ENCODE measurements around the gene SDF2L1.
"Not testable (repeated sequence)": the region's sequence is repeated elsewhere in the genome, so short reads cannot be mapped to it uniquely, and the experiment has no call there.

The SDF2L1 gene

GRCh38 chr22:21641789-21642583 lies at the start of gene SDF2L1:
SDF2L1 (plus strand) TSS chr22:21642302; CDS start chr22:21642337, 35 bp downstream.
- peak; percentile 99 for DNase-seq (ENCODE audit: low spot score)

GRCh38 chr22:21592422-21592821 lies 49.7 kb upstream of the SDF2L1 start:
- no peak for DNase-seq (ENCODE audit: low spot score)

- DNase-seq (ENCODE audit: low spot score), result no peak
These were observed 48.5 kb upstream of the SDF2L1 start for GRCh38 chr22:21593406-21594232.

GRCh38 chr22:21594865-21595452 lies 47.1 kb upstream of the SDF2L1 start:
- DNase-seq (ENCODE audit: low spot score), result no peak

GRCh38 chr22:21596356-21597135 lies 45.6 kb upstream of the SDF2L1 start:
- not testable (repeated sequence) for DNase-seq (ENCODE audit: low spot score)

GRCh38 chr22:21598302-21598701 lies 43.8 kb upstream of the SDF2L1 start:
- no peak for DNase-seq (ENCODE audit: low spot score)

- DNase-seq (ENCODE audit: low spot score), result no peak
These were observed 42.8 kb upstream of the SDF2L1 start for GRCh38 chr22:21599053-21599893.

GRCh38 chr22:21602579-21602978 lies 39.5 kb upstream of the SDF2L1 start:
- no peak for DNase-seq (ENCODE audit: low spot score)

- DNase-seq (ENCODE audit: low spot score), result no peak
These were observed 38.1 kb upstream of the SDF2L1 start for GRCh38 chr22:21603973-21604372.

DNA sequence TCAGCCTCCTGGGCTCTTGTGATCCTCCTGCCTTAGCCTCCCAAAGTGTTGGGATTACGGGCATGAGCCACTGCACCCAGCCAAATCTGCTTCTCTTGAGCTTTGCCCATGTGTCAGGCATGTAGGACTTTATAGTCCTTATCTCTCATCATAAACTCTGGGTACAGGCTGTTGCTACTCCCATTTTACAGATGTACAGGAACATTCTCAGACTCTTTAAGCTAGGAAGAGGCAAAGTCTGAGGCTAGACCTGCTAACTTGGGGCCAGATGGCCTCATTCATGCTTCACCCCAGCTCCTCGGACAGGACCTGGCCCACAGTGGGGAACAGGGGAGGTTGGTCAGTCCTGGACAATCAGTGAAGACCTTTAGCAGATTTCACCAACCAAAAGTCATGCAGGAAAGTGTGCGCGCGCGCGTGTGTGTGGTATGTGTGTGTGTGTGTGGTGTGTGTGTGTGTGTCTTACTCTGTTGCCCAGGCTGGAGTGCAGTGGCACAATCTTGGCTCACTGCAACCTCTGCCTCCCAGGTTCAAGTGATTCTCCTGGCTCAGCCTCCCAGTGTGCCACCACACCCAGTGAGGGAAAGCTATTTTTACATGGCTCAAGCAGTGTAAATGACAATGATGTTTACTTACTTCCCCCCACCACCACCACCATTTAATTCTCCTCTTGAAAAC lies 36.1 kb upstream of the SDF2L1 start:
- no peak for DNase-seq (ENCODE audit: low spot score)

DNA sequence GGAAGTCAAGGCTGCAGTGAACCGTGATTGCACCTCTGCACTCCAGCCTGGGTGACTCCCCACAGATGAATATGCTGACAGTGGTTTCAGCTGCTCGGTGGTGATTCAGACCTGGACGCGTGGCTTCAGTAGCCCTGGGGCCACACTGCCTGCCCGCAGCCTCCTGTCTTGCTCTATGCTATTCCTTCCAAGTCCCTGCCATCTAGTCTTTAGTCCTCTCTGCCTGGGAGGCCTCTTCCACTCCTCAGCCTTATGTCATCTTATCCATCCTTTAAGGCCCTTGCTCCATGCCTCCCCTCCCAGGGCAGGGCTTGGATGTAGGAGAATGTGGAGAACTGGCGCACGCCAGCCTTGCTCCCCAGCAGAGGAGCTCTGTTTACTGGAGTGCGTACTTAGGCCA lies 35.3 kb upstream of the SDF2L1 start:
- no peak for DNase-seq (ENCODE audit: low spot score)

DNA sequence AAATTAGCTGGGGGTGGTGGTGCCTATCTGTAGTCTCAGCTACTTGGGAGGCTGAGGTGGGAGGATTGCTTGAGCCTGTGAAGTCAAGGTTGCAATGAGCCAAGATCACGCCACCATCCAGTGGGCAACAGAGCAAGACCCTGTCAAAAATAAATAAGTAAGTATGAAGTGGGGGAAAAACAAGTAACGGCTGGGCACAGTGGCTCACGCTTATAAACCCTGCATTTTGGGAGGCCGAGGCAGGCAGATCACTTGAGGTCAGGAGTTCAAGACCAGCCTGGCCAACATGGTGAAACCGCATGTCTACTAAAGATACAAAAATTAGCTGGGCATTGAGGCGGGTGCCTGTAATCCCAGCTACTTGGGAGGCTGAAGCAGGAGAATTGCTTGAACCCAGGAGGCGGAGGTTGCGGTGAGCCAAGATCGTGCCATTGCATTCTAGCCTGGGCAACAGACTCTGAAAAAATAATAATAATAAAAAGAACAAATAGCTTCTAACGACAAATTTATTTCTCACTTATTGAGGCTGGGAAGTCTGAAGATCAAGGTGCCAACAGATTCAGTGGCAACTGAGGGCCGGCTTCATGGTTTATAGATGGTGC lies 32.4 kb upstream of the SDF2L1 start:
- not testable (repeated sequence) for DNase-seq (ENCODE audit: low spot score)

- no peak for DNase-seq (ENCODE audit: low spot score)
These were observed 30.7 kb upstream of the SDF2L1 start for GRCh38 chr22:21611210-21611977.

GRCh38 chr22:21612858-21613257 lies 29.2 kb upstream of the SDF2L1 start:
- no peak for DNase-seq (ENCODE audit: low spot score)

GRCh38 chr22:21613553-21614233 lies 28.4 kb upstream of the SDF2L1 start:
- no peak for DNase-seq (ENCODE audit: low spot score)

DNA sequence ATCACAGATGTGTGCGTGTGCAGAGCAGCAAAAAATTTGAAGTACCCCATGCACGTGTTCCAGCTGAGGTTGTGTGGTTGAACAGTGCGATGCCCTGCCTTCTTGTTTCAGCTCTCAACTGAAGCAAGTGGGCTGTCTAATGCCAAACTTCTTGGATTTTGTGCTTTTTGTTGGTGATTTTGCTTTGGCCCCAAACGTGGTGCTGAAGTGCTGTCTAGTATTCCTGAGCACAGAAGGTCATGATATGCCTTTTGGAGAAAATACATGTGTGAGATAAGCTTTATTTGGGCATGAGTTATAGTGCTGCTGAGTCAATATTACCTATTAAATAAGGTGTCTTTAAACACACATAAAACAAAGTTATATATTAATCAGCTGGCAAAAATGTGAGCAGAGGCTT lies 26.4 kb upstream of the SDF2L1 start:
- no peak for DNase-seq (ENCODE audit: low spot score)

DNA sequence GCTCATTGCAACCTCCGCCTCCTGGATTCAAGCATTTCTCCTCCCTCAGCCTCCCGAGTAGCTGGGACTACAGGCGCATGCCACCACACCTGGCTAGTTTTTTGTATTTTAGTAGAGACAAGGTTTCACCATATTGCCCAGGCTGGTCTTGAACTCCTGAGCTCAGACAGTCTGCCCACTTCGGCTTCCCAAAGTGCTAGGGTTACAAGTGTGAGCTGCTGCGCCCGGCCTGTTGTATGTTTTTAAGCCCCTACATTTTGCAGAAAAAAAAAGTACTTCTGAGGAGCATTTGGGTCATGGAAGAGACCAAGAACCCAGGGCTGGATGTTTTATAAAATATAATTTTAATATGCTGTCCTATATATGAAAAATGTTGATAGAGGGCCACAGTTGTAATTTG lies 24.8 kb upstream of the SDF2L1 start:
- DNase-seq (ENCODE audit: low spot score), result not testable (repeated sequence)

DNA sequence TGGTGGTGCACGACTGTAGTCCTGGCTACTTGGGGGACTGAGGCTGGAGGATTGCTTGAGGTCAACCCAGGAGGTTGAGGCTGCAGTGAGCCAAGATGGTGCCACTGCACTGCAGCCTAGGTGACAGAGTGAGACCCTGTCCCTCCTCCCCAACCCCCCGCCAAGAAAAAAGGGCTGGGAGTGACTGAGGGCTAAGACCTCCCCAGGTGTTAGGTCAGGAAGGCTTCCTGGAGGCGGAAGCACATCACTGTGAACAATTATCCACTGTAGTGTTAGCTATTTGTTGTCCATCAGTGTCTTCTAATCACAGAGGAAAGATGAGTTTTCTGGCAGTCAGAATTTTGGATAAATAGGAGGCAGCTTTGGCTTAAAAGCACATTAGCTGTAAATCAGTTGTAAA lies 21.1 kb upstream of the SDF2L1 start:
- DNase-seq (ENCODE audit: low spot score), result no peak
